Kidney epithelial cell (primary cell): ENCODE results near the gene PACRG. TPM values are rescaled to one million over a fixed set of nuclear protein-coding genes. Genes with fewer than 3 reads are reported as not detected.

Experiments
- DNase-seq: peaks from one replicate; pipeline ENCODE4 v3.0.0-alpha.2; 2010; ENCODE audit warnings: low read depth
- H3K27me3 ChIP-seq: 2 replicates; pipeline ENCODE4 v1.6.0; 2011; ENCODE audit warnings: low read length; ENCODE audit not compliant: control insufficient read depth, insufficient read depth
- H3K36me3 ChIP-seq: 2 replicates; pipeline ENCODE4 v1.5.1; 2011; ENCODE audit warnings: low read length; ENCODE audit not compliant: control insufficient read depth, insufficient read depth
- H3K4me3 ChIP-seq: 2 replicates; pipeline ENCODE4 v1.5.1; 2011; ENCODE audit warnings: low read depth, mild to moderate bottlenecking, control low read depth, low read length
- total RNA-seq: library from RNA; depleted of rRNA; stranded (reverse); fragments of >200 nt; gene quantifications from 2 replicates; pipeline ENCODE4 v1.2.3, GENCODE V29; 2015
- TF ChIP-seq, protein P1 (sequence below): IDR thresholded peaks from 2 replicates; pipeline ENCODE4 v1.5.1; 2011; ENCODE audit warnings: mild to moderate bottlenecking, moderate library complexity, low read length, control low read depth, inconsistent platforms; ENCODE audit not compliant: insufficient read depth, poor library complexity, severe bottlenecking

Gene PACRG
- total RNA-seq, 1 donor from 2014 or later = 0.29 TPM

GRCh38 chr6:163228041-163228440, 500.3 kb downstream of the PACRG start:
- Histone ChIP-seq H3K36me3 (no peaks in the 10 kb centered on the region), H3K4me3 (no peak overlapping the region), H3K27me3 (no peaks in the 10 kb centered on the region)
- TF ChIP-seq, protein P1, sequence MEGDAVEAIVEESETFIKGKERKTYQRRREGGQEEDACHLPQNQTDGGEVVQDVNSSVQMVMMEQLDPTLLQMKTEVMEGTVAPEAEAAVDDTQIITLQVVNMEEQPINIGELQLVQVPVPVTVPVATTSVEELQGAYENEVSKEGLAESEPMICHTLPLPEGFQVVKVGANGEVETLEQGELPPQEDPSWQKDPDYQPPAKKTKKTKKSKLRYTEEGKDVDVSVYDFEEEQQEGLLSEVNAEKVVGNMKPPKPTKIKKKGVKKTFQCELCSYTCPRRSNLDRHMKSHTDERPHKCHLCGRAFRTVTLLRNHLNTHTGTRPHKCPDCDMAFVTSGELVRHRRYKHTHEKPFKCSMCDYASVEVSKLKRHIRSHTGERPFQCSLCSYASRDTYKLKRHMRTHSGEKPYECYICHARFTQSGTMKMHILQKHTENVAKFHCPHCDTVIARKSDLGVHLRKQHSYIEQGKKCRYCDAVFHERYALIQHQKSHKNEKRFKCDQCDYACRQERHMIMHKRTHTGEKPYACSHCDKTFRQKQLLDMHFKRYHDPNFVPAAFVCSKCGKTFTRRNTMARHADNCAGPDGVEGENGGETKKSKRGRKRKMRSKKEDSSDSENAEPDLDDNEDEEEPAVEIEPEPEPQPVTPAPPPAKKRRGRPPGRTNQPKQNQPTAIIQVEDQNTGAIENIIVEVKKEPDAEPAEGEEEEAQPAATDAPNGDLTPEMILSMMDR = no peak
- no peak for DNase-seq

DNA sequence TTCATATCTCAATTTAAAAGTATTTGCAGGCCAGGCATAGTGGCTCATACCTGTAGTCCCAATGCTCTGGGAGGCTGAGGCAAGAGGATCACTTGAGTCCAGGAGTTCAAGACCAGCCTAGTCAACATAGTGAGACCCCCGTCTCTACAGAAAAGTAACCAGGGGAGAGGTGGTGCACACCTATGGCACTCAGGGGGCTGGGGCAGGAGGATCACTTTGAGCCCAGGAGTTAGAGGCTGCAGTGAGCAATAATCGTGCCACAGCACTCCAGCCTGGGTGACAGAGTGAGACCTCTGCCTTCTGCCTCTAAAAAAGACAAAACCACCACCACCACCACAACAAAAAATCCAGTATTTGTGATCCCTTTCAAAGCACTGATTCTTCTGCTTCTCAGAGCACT, 501.3 kb downstream of the PACRG start:
- no peak for DNase-seq
- TF ChIP-seq, protein P1 = no peak
- Histone ChIP-seq H3K27me3 (no peaks in the 10 kb centered on the region), H3K36me3 (no peaks in the 10 kb centered on the region), H3K4me3 (no peak overlapping the region)

DNA sequence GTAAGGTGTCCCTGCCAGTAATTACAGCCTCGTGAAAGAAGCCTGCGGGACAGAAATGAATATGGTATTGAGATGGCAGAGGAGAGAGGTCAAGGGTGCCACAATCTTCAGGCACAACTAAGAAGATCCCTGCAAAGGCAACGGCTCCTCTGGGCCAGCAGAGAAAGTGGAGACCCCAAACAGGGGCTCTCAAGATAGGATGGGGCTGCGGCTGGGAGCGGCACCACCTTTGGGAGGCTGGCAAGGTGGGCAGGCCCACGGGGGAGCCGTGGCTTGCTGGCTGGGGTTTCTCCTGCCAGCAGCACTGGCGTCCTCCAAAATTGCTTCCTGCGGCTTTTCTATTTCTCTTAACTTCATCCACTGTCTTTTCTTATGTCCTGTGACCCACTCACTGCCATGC, 503.1 kb downstream of the PACRG start:
- TF ChIP-seq, protein P1 = no peak
- H3K36me3 ChIP-seq = no peaks in the 10 kb centered on the region
- no peak overlapping the region for H3K4me3 ChIP-seq
- no peak for DNase-seq
- no peaks in the 10 kb centered on the region for H3K27me3 ChIP-seq

GRCh38 chr6:163231356-163232014, 503.7 kb downstream of the PACRG start:
- H3K36me3 ChIP-seq = no peaks in the 10 kb centered on the region

DNA sequence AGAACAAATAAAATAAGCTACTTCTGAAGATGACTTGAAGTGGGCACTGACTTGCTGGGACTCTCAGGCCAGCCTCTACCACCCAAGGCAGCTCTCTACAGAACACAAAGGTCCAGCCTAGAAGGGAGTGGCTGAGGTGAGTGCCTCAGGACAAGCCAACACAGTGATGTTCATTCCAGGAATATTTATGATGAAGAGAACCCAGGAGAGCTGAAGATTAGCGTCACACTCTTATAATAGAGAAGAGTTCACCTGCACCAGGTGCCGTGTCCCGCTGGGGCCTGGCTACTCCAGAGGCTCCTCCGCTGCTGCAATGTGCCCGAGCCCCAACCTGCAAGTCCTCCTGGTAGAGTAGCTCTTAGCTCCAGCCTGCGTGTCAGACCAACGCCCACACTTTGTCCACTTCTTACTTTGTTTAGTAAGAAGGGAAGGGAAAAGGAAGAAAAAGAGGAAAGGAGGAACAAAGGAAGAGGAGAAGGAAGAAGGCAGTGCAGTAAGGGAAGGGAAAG, 504.3 kb downstream of the PACRG start:
- no peak for DNase-seq
- H3K27me3 ChIP-seq = no peaks in the 10 kb centered on the region
- H3K4me3 ChIP-seq = no peak overlapping the region
- TF ChIP-seq, protein P1 = no peak
- no peaks in the 10 kb centered on the region for H3K36me3 ChIP-seq

More at GRCh38 chr6:163231356-163232014, 503.7 kb downstream of the PACRG start:
- H3K4me3 ChIP-seq = no peak overlapping the region
- no peaks in the 10 kb centered on the region for H3K27me3 ChIP-seq
- TF ChIP-seq, protein P1 = no peak
- DNase-seq = no peak

GRCh38 chr6:163232649-163233048, 504.9 kb downstream of the PACRG start:
- TF ChIP-seq, protein P1 = no peak

More at GRCh38 chr6:163232649-163233048, 504.9 kb downstream of the PACRG start:
- no peak overlapping the region for H3K4me3 ChIP-seq
- no peaks in the 10 kb centered on the region for H3K36me3 ChIP-seq
- no peaks in the 10 kb centered on the region for H3K27me3 ChIP-seq
- DNase-seq = no peak
